NCI-H446 (cell line): ENCODE measurements around the gene C9orf152.
"Not testable (repeated sequence)": the region's sequence is repeated elsewhere in the genome, so short reads cannot be mapped to it uniquely, and the experiment has no call there.

Experiments
- DNase-seq, 2 experiments: peaks; one replicate each; lab custom pipeline; 2025; lab: John Stamatoyannopoulos, UW

Gene C9orf152

GRCh38 chr9:110208031-110208430, at the start of gene C9orf152:
TSS of gene C9orf152 (minus strand) at chr9:110208159. CDS start at chr9:110207579, 580 bp downstream.
- no peak for DNase-seq

GRCh38 chr9:110257097-110257841, 49.3 kb upstream of the C9orf152 start:
- no peak for DNase-seq

- DNase-seq: peak; percentile 34 to 69
Observed at GRCh38 chr9:110256380-110257096, 48.6 kb upstream of the C9orf152 start, which contains the start of gene TXN. TSS of gene TXN (minus strand) at chr9:110256507. CDS start at chr9:110256435, 72 bp downstream.

GRCh38 chr9:110255463-110256379, 47.8 kb upstream of the C9orf152 start:
- no peak for DNase-seq

- DNase-seq: no peak
Observed at GRCh38 chr9:110255034-110255462, 47.1 kb upstream of the C9orf152 start.

GRCh38 chr9:110254500-110254899, 46.5 kb upstream of the C9orf152 start:
- no peak for DNase-seq

GRCh38 chr9:110252509-110253139, 44.7 kb upstream of the C9orf152 start:
- DNase-seq: no peak

GRCh38 chr9:110251770-110252169, 43.8 kb upstream of the C9orf152 start:
- not testable (repeated sequence) for DNase-seq

GRCh38 chr9:110251212-110251611, 43.3 kb upstream of the C9orf152 start:
- DNase-seq: no peak

GRCh38 chr9:110249603-110250002, 41.6 kb upstream of the C9orf152 start:
- no peak for DNase-seq

- no peak for DNase-seq
Observed at GRCh38 chr9:110248361-110248760, 40.4 kb upstream of the C9orf152 start.

- DNase-seq: no peak
Observed at GRCh38 chr9:110246214-110246613, 38.3 kb upstream of the C9orf152 start.

GRCh38 chr9:110244616-110245015, 36.7 kb upstream of the C9orf152 start:
- no peak for DNase-seq

- DNase-seq: no peak
Observed at GRCh38 chr9:110241858-110242321, 33.9 kb upstream of the C9orf152 start.

GRCh38 chr9:110241260-110241857, 33.4 kb upstream of the C9orf152 start:
- no peak for DNase-seq

- DNase-seq: no peak
Observed at GRCh38 chr9:110240198-110240597, 32.2 kb upstream of the C9orf152 start.

- DNase-seq: no peak
Observed at GRCh38 chr9:110228321-110228720, 20.4 kb upstream of the C9orf152 start.

- no peak for DNase-seq
Observed at GRCh38 chr9:110224583-110224982, 16.6 kb upstream of the C9orf152 start.

- no peak for DNase-seq
Observed at GRCh38 chr9:110220809-110221208, 12.8 kb upstream of the C9orf152 start.

- DNase-seq: peak in 1 of 2 experiments; percentile 23
Observed at GRCh38 chr9:110217656-110218099, 9.7 kb upstream of the C9orf152 start.
